Measurements from ENCODE around the gene A4GALT. TPM values are rescaled to one million over a fixed set of nuclear protein-coding genes. Genes with fewer than 3 reads are reported as not detected.

A4GALT gene
- total and polyA plus RNA-seq, 2 donors (not counting 3 experiments of a cell fraction or from before 2014, with no cell fraction given) = 5.4 to 20.7 TPM

- no peaks in the 10 kb centered on the region for H4K20me1 ChIP-seq (replicated peaks; ENCODE audit: control insufficient read depth, extremely low read depth, insufficient read depth, low read length)
- H2AFZ ChIP-seq (ENCODE audit: low read depth, low read length) = peak overlapping the region; percentile 54
- H3K4me3 ChIP-seq (replicated peaks in 1 of 3; ENCODE audit: insufficient read depth in 1 of 3, low read depth in 1 of 3, low read length in 3 of 3) = no peak overlapping the region
- FAIRE-seq (peak; percentile 63), DNase-seq (ENCODE audit: low read depth, low spot score) (peak; percentile 51)
- H3K79me2 ChIP-seq (ENCODE audit: control insufficient read depth, insufficient read depth, low read length) = no peaks in the 10 kb centered on the region
- BruUV-seq (replicated peaks) = no TSS peak
- CTCF ChIA-PET = interaction anchor here (1.0 to 1.2 kb wide), 2 partner anchors 32 to 67 kb away, joined by 3 to 4 read pairs; partner anchors contain the start of gene A4GALT
- TF ChIP-seq EZH2 (IDR thresholded peaks at IDR 0.05; ENCODE audit: borderline replicate concordance, low read depth, low read length, severe bottlenecking) = no peak
- no peak for TF ChIP-seq POLR2A (IDR thresholded peaks at IDR 0.05; ENCODE audit: low read depth, low read length)
- TF ChIP-seq POLR2AphosphoS5 (IDR thresholded peaks at IDR 0.05; ENCODE audit: insufficient read depth, low read depth, low read length) = no peak
- no peak for TF ChIP-seq JUN (IDR thresholded peaks at IDR 0.05; ENCODE audit: borderline replicate concordance, insufficient read depth, insufficient read length, low read depth)
- TF ChIP-seq GATA2 (IDR thresholded peaks at IDR 0.05; ENCODE audit: insufficient read depth, insufficient read length, low read depth, low read length) = no peak
- no peak for TF ChIP-seq MAX (IDR thresholded peaks at IDR 0.05; ENCODE audit: insufficient read depth, insufficient read length)
- no peak for TF ChIP-seq FOS (IDR thresholded peaks at IDR 0.05; ENCODE audit: borderline replicate concordance, insufficient read depth, low read length)
- TF ChIP-seq MYC (IDR thresholded peaks at IDR 0.05; ENCODE audit: low read depth, low read length) = no peak
- TF ChIP-seq CTCF (IDR thresholded peaks at IDR 0.05; ENCODE audit: extremely low read depth in 1 of 2, insufficient read depth in 1 of 2, low read depth in 1 of 2, low read length in 2 of 2) = no peak
- H3K4me2 ChIP-seq (ENCODE audit: insufficient read depth, low read length) = no peak overlapping the region
- H3K9me1 ChIP-seq (replicated peaks; ENCODE audit: control insufficient read depth, extremely low read depth, insufficient read depth, low read length) = no peaks in the 10 kb centered on the region
- H3K27ac ChIP-seq (ENCODE audit: insufficient read depth, low read depth, low read length) = no peak overlapping the region
- H3K9ac ChIP-seq (replicated peaks; ENCODE audit: extremely low read depth, insufficient read depth, low read length) = no peak overlapping the region
- intact Hi-C loops (cut with micrococcal nuclease) = no loop called here
- no peaks in the 10 kb centered on the region for H3K4me1 ChIP-seq (ENCODE audit: control insufficient read depth, extremely low read depth, insufficient read depth, low read length)
- H3K27me3 ChIP-seq (ENCODE audit: control insufficient read depth in 2 of 2, insufficient read depth in 2 of 2, low read length in 2 of 2) = no peaks in the 10 kb centered on the region
- dilution Hi-C loops (cut with MboI; ENCODE audit: extremely low pct_ligation_motif_present, low sequenced_read_pairs) = no loop called here
- no peaks in the 10 kb centered on the region for H3K9me3 ChIP-seq (replicated peaks; ENCODE audit: control insufficient read depth, insufficient read depth, low read length)
- POLR2A ChIA-PET = no interaction called here
- no peaks in the 10 kb centered on the region for H3K36me3 ChIP-seq (ENCODE audit: control insufficient read depth in 2 of 2, extremely low read depth in 1 of 2, insufficient read depth in 2 of 2, low read length in 2 of 2)
These were observed 32.1 kb downstream of the A4GALT start for GRCh38 chr22:42688241-42689211.
